Loucy (cell line): ENCODE data around the gene NFASC.

Experiments used
- CTCF ChIP-seq: fragments of 200-600 bp; sonication (generic); conservative IDR thresholded peaks from 2 replicates; pipeline ENCODE4 v1.5.1; 2014; ENCODE audit warnings: mild to moderate bottlenecking, antibody characterized with exemption, low read length
- EZH2phosphoT487 ChIP-seq: fragments of 200-600 bp; IDR thresholded peaks from 2 replicates; pipeline ENCODE4 v1.6.1; 2018; ENCODE audit warnings: antibody characterized with exemption, mild to moderate bottlenecking, moderate library complexity, borderline replicate concordance

- no peak for TF ChIP-seq EZH2phosphoT487
- no peak for TF ChIP-seq CTCF
These were observed 61.9 kb downstream of the NFASC start for GRCh38 chr1:204932573-204932909.
